Sigmoid colon (tissue), 4 donors: ENCODE data around the gene PRRT2.

Source experiments
- EP300 ChIP-seq, 4 donors: sonication (generic); formaldehyde crosslinking; IDR thresholded peaks; one replicate each; pipeline ENCODE4 v1.6.1; 2017; ENCODE audit warnings: antibody characterized with exemption in 4 of 4
- POLR2A ChIP-seq, 2 donors: fragments of 450-650 bp; IDR thresholded peaks; one replicate each; pipeline ENCODE4 v1.6.1; 2016; ENCODE audit warnings: antibody characterized with exemption in 2 of 2, mild to moderate bottlenecking in 2 of 2, moderate library complexity in 2 of 2

DNA sequence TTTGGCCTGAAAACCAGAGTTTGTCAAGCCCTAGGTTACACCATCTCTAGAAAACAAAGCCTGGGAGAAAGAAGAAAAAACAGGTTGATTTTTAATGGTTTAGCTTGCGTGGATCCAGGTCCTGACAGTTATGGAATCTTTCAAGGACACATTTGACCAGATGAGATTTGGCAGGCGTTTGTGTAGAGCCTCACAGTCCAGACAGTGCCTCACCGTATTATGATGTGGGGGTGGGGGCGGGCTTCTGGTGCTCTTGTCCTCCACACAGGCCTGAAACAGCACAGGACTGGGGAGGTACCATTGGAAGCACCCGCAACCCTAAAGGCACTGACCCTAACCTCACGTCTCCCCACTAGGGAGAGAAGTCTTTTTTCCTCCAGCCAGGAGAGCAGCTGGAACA, 27.8 kb downstream of the PRRT2 start:
- no peak for TF ChIP-seq EP300 (IDR thresholded peaks at IDR 0.05)
- TF ChIP-seq POLR2A (IDR thresholded peaks at IDR 0.05), result no peak
